SK-N-SH (cell line): ENCODE measurements around the gene SRP19. TPM values are rescaled to one million over a fixed set of nuclear protein-coding genes. Genes with fewer than 3 reads are reported as not detected.

Experiments
- CTCF ChIA-PET: fragments of 300-600, 350-600 bp; formaldehyde crosslinking; extraction: SDS; loops from one replicate; lab custom pipeline; 2021; lab: Yijun Ruan, JAX
- POLR2A ChIA-PET: fragments of 350-600 bp; sonication (Branson Sonifier 250); formaldehyde crosslinking; extraction: SDS; loops from one replicate; lab custom pipeline; 2020; ENCODE audit warnings: antibody characterized with exemption, inconsistent platforms; lab: Yijun Ruan, JAX
- DNase-seq: peaks from one replicate; pipeline ENCODE4 v3.0.0; 2012
- H2AFZ ChIP-seq: fragments of 200-600 bp; sonication (generic); 2 replicates; pipeline ENCODE4 v1.8.1; 2016; ENCODE audit warnings: antibody characterized with exemption, mild to moderate bottlenecking, low read depth
- H3F3A ChIP-seq: fragments of 200-600 bp; sonication (generic); replicated peaks from 2 replicates; pipeline ENCODE3; 2016; ENCODE audit warnings: antibody characterized with exemption, mild to moderate bottlenecking; ENCODE audit not compliant: insufficient read depth
- H3K27ac ChIP-seq, 2 experiments: fragments of 200-500 bp in 1 of 2; fragments of 200-600 bp in 1 of 2; sonication (Bioruptor generic) in 1 of 2; sonication (generic), shearing (Covaris generic) in 1 of 2; 2 replicates each; pipeline versions ENCODE4 v1.5.1 to v1.6.1; 2014 to 2016; ENCODE audit warnings: low read depth in 2 of 2, inconsistent platforms in 1 of 2, low read length in 1 of 2, mild to moderate bottlenecking in 1 of 2, mixed read lengths in 1 of 2
- H3K27me3 ChIP-seq: fragments of 200-600 bp; sonication (generic), shearing (Covaris generic); 2 replicates; pipeline ENCODE4 v1.6.1; 2016; ENCODE audit warnings: mixed run types; ENCODE audit not compliant: insufficient read depth
- H3K36me3 ChIP-seq, 2 experiments: fragments of 200-500 bp in 1 of 2; fragments of 200-600 bp in 1 of 2; sonication (Bioruptor generic) in 1 of 2; sonication (generic) in 1 of 2; replicated peaks in 1 of 2; 2 replicates each; pipeline versions ENCODE3 to v1.5.1; 2014 to 2016; ENCODE audit warnings: low read length in 1 of 2, mild to moderate bottlenecking in 1 of 2; ENCODE audit not compliant: insufficient read depth in 2 of 2, control insufficient read depth in 1 of 2
- H3K4me1 ChIP-seq, 2 experiments: fragments of 200-500 bp in 1 of 2; fragments of 200-600 bp in 1 of 2; sonication (Bioruptor generic) in 1 of 2; sonication (generic), shearing (Covaris generic) in 1 of 2; 2 replicates each; pipeline versions ENCODE4 v1.5.1 to v1.6.1; 2014 to 2016; ENCODE audit warnings: low read depth in 1 of 2, low read length in 1 of 2, mixed run types in 1 of 2; ENCODE audit not compliant: insufficient read depth in 2 of 2, control insufficient read depth in 1 of 2
- H3K4me2 ChIP-seq: fragments of 200-600 bp; sonication (generic), shearing (Covaris generic); 2 replicates; pipeline ENCODE4 v1.6.1; 2017; ENCODE audit warnings: mixed run types
- H3K4me3 ChIP-seq, 2 experiments: fragments of 200-500 bp in 1 of 2; fragments of 200-600 bp in 1 of 2; sonication (Bioruptor generic) in 1 of 2; sonication (generic), shearing (Covaris generic) in 1 of 2; 2 replicates each; pipeline versions ENCODE4 v1.5.1 to v1.8.1; 2014 to 2016; ENCODE audit warnings: low read depth in 2 of 2, inconsistent platforms in 1 of 2, low read length in 1 of 2, mild to moderate bottlenecking in 1 of 2, mixed read lengths in 1 of 2, moderate library complexity in 1 of 2
- H3K79me2 ChIP-seq: fragments of 200-600 bp; sonication (generic); 2 replicates; pipeline ENCODE4 v1.8.1; 2017; ENCODE audit warnings: mild to moderate bottlenecking; ENCODE audit not compliant: insufficient read depth
- H3K9ac ChIP-seq: fragments of 200-600 bp; sonication (generic); 2 replicates; pipeline ENCODE4 v1.6.1; 2017; ENCODE audit warnings: mixed run types
- H3K9me2 ChIP-seq: fragments of 200-600 bp; sonication (generic); 2 replicates; pipeline ENCODE4 v1.6.1; 2017; ENCODE audit warnings: mixed run types
- H3K9me3 ChIP-seq: fragments of 200-600 bp; sonication (generic); 2 replicates; pipeline ENCODE4 v1.6.1; 2017; ENCODE audit warnings: mixed run types, mild to moderate bottlenecking, moderate library complexity
- H4K20me1 ChIP-seq: fragments of 200-600 bp; sonication (generic); 2 replicates; pipeline ENCODE4 v1.6.1; 2017; ENCODE audit warnings: mild to moderate bottlenecking, mixed run types; ENCODE audit not compliant: insufficient read depth
- CHD2 ChIP-seq: fragments of 150-350 bp; IDR thresholded peaks from 2 replicates; pipeline ENCODE4 v1.6.1; 2018; ENCODE audit warnings: low read length; ENCODE audit not compliant: partially characterized antibody
- ELF1 ChIP-seq: IDR thresholded peaks from 2 replicates; pipeline ENCODE4 v1.4.0; 2012
- EZH2phosphoT487 ChIP-seq: fragments of 200-600 bp; sonication (generic); IDR thresholded peaks from 2 replicates; pipeline ENCODE4 v1.6.1; 2017; ENCODE audit warnings: low read depth, mixed run types, mild to moderate bottlenecking, antibody characterized with exemption, moderate library complexity, borderline replicate concordance
- FOSL2 ChIP-seq: IDR thresholded peaks from 2 replicates; pipeline ENCODE4 v1.4.0; 2012; ENCODE audit warnings: low read depth, mild to moderate bottlenecking, moderate library complexity, borderline replicate concordance
- FOXJ3 ChIP-seq: sonication (generic); formaldehyde crosslinking; IDR thresholded peaks from 2 replicates; pipeline ENCODE4 v1.5.1; 2020; ENCODE audit warnings: mild to moderate bottlenecking, missing genetic modification reagents
- FOXM1 ChIP-seq: IDR thresholded peaks from 2 replicates; pipeline ENCODE4 v1.4.0; 2012; ENCODE audit warnings: low read depth, mild to moderate bottlenecking
- GABPA ChIP-seq: IDR thresholded peaks from 2 replicates; pipeline ENCODE4 v1.4.0; 2012; ENCODE audit warnings: low read depth, mild to moderate bottlenecking
- IRF3 ChIP-seq: fragments of 150-350 bp; IDR thresholded peaks from 2 replicates; pipeline ENCODE4 v1.6.1; 2016; ENCODE audit warnings: mild to moderate bottlenecking, low read depth, low read length
- MXI1 ChIP-seq: IDR thresholded peaks from 2 replicates; pipeline ENCODE4 v1.6.1; 2012; ENCODE audit warnings: mild to moderate bottlenecking, low read depth, low read length, improper control_type of control experiment
- NFIC ChIP-seq: IDR thresholded peaks from 2 replicates; pipeline ENCODE4 v1.4.0; 2012; ENCODE audit warnings: borderline replicate concordance
- NRF1 ChIP-seq: IDR thresholded peaks from 2 replicates; pipeline ENCODE4 v1.6.1; 2012; ENCODE audit warnings: low read depth, mild to moderate bottlenecking, low read length
- PBX3 ChIP-seq: IDR thresholded peaks from 2 replicates; pipeline ENCODE4; 2012
- POLR2AphosphoS5 ChIP-seq: IDR thresholded peaks from 2 replicates; pipeline ENCODE4 v1.6.1; 2012; ENCODE audit warnings: low read depth, low read length
- RAD21 ChIP-seq: IDR thresholded peaks from 2 replicates; pipeline ENCODE4 v1.6.1; 2012; ENCODE audit warnings: mild to moderate bottlenecking, low read length
- SIN3A ChIP-seq: IDR thresholded peaks from 2 replicates; pipeline ENCODE4 v1.6.1; 2012; ENCODE audit warnings: low read depth, mild to moderate bottlenecking, low read length, moderate library complexity, borderline replicate concordance
- SMC3 ChIP-seq: IDR thresholded peaks from 2 replicates; pipeline ENCODE4 v1.6.1; 2012; ENCODE audit warnings: low read depth, low read length, improper control_type of control experiment
- TAF1 ChIP-seq: IDR thresholded peaks from 2 replicates; pipeline ENCODE4 v1.6.1; 2012; ENCODE audit warnings: low read depth, mild to moderate bottlenecking, low read length, moderate library complexity, borderline replicate concordance
- TCF12 ChIP-seq: IDR thresholded peaks from 2 replicates; pipeline ENCODE4 v1.4.0; 2012
- YY1 ChIP-seq: IDR thresholded peaks from 2 replicates; pipeline ENCODE4 v1.4.0; 2012; ENCODE audit warnings: low read depth, mild to moderate bottlenecking
- WGBS: methylation state at CpG from one replicate; pipeline ENCODE4 v1.1.6; 2017; ENCODE audit warnings: low lambda C conversion rate; 5-methylcytosine and 5-hydroxymethylcytosine counted together
- polyA plus RNA-seq, 3 experiments: library from polyadenylated mRNA; depleted of rRNA; stranded (reverse); fragments of >200 nt; gene quantifications; 2 replicates each; pipeline ENCODE4 v1.2.3, GENCODE V29; 2012
- TF ChIP-seq, protein P1 (sequence below): fragments of 200-600 bp; sonication (generic); IDR thresholded peaks from 2 replicates; pipeline ENCODE4 v1.6.1; 2017; ENCODE audit warnings: antibody characterized with exemption, mild to moderate bottlenecking, moderate library complexity

SRP19 gene
- polyA plus RNA-seq, 1 of the 3 experiments (the other 2 are of a cell fraction) = 46.4 TPM

- no peak for DNase-seq
- Histone ChIP-seq H4K20me1 (no peaks in the 10 kb centered on the region), H3K9me3 (no peaks in the 10 kb centered on the region), H3K4me3 (no peak overlapping the region), H3K4me1 (peaks cover 0 to 2% of the 10 kb centered on the region in 2 experiments; a peak in 2 of 4 replicates), H3K27ac (no peak overlapping the region), H3K79me2 (no peaks in the 10 kb centered on the region), H3K4me2 (no peak overlapping the region), H3K9ac (no peak overlapping the region), H3F3A (peaks cover 16% of the 10 kb centered on the region), H3K36me3 (no peaks in the 10 kb centered on the region), H2AFZ (no peak overlapping the region), H3K9me2 (no peaks in the 10 kb centered on the region), H3K27me3 (no peaks in the 10 kb centered on the region)
- WGBS = 95% methylated on average over 5 of the region's 5 CpGs
- TF ChIP-seq SIN3A (no peak), CHD2 (no peak), NFIC (no peak), ELF1 (no peak), EZH2phosphoT487 (no peak), RAD21 (no peak)
- ChIA-PET CTCF (no interaction called here), POLR2A (no interaction called here)
Observed at GRCh38 chr5:112846556-112846955, 14.5 kb upstream of the SRP19 start.

DNA sequence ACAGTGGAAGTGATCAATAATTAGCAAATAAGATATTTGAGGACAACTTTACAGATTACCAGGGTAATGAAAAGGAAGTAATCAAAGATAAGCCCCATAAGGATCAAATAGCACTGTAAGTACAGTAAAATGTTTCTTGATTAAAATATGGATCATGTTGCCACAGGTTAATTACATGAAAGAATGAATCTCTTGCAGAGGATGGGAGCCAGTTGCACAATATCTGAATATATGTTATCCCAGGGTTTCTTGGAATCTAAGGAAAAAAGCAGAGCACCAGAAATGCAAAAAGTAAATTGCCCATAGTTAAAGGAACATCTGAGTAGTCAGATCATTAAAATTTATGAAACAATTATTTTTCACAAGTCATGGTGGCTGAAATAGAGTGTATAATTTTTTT, 13.8 kb upstream of the SRP19 start:
- no peak for DNase-seq
- no peak for TF ChIP-seq SMC3
- TF ChIP-seq RAD21 = no peak
- no peak for TF ChIP-seq FOXJ3 (CRISPR knock-in tag)
- TF ChIP-seq, protein P1, sequence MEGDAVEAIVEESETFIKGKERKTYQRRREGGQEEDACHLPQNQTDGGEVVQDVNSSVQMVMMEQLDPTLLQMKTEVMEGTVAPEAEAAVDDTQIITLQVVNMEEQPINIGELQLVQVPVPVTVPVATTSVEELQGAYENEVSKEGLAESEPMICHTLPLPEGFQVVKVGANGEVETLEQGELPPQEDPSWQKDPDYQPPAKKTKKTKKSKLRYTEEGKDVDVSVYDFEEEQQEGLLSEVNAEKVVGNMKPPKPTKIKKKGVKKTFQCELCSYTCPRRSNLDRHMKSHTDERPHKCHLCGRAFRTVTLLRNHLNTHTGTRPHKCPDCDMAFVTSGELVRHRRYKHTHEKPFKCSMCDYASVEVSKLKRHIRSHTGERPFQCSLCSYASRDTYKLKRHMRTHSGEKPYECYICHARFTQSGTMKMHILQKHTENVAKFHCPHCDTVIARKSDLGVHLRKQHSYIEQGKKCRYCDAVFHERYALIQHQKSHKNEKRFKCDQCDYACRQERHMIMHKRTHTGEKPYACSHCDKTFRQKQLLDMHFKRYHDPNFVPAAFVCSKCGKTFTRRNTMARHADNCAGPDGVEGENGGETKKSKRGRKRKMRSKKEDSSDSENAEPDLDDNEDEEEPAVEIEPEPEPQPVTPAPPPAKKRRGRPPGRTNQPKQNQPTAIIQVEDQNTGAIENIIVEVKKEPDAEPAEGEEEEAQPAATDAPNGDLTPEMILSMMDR = no peak
- no peak for TF ChIP-seq TCF12
- TF ChIP-seq FOSL2 = no peak
- no peak for TF ChIP-seq POLR2AphosphoS5
- TF ChIP-seq NRF1 = no peak
- TF ChIP-seq PBX3 = no peak
- TF ChIP-seq YY1 = no peak
- TF ChIP-seq GABPA = no peak
- TF ChIP-seq IRF3 = no peak
- TF ChIP-seq NFIC = no peak
- no peak for TF ChIP-seq FOXM1
- TF ChIP-seq CHD2 = no peak
- TF ChIP-seq MXI1 = no peak
- no peak for TF ChIP-seq TAF1
- H3K27ac ChIP-seq = no peak overlapping the region
- H3K27me3 ChIP-seq = no peaks in the 10 kb centered on the region
- no peak overlapping the region for H3K9ac ChIP-seq
- CTCF ChIA-PET = interaction anchor here (1.4 kb wide), 1 partner anchor 12 kb away, joined by 25 read pairs; no protein-coding TSS in a partner anchor
- no peak overlapping the region for H2AFZ ChIP-seq
- H4K20me1 ChIP-seq = no peaks in the 10 kb centered on the region
- H3K79me2 ChIP-seq = no peaks in the 10 kb centered on the region
- no peaks in the 10 kb centered on the region for H3K9me2 ChIP-seq
- POLR2A ChIA-PET = no interaction called here
- no peak overlapping the region for H3K4me2 ChIP-seq
- no peak overlapping the region for H3K4me3 ChIP-seq
- H3K36me3 ChIP-seq = no peaks in the 10 kb centered on the region
- H3F3A ChIP-seq = peaks cover 16% of the 10 kb centered on the region
- no peaks in the 10 kb centered on the region for H3K9me3 ChIP-seq
- peaks cover 0 to 2% of the 10 kb centered on the region in 2 experiments; a peak in 2 of 4 replicates for H3K4me1 ChIP-seq
